PC-3 (cell line): Measurements from ENCODE around the gene TANC1. TPM values are rescaled to one million over a fixed set of nuclear protein-coding genes. Genes with fewer than 3 reads are reported as not detected.
A peak's percentile ranks its signal among the peaks of the same experiment; 100 is the strongest.

Experiments used
- ATAC-seq: fragments of 200-7000 bp; cut with Tn5 transposase; 2 replicates; pipeline ENCODE4 v1.9.1; 2020; ENCODE audit warnings: mild to moderate bottlenecking, moderate library complexity
- BruUV-seq: library from RNA; stranded (reverse); fragments of 400-500 nt; replicated peaks from 2 replicates; lab custom pipeline; 2021; lab: Mats Ljungman, UMichigan
- CTCF ChIA-PET: fragments of 300-600 bp; sonication (Branson Sonifier 250); formaldehyde crosslinking; loops from one replicate; lab custom pipeline; 2022; ENCODE audit warnings: antibody characterized with exemption; lab: Charles Lee
- POLR2A ChIA-PET: fragments of 300-600 bp; sonication (Branson Sonifier 250); formaldehyde crosslinking; loops from one replicate; lab custom pipeline; 2022; ENCODE audit warnings: antibody characterized with exemption; ENCODE audit not compliant: unreplicated experiment; lab: Charles Lee
- DNase-seq: peaks from one replicate; pipeline ENCODE4 v3.0.0-alpha.2; 2015
- H2AFZ ChIP-seq: fragments of 300-600 bp; sonication (generic); 2 replicates; pipeline ENCODE4 v1.6.0; 2016; ENCODE audit warnings: antibody characterized with exemption, low read length
- H3F3A ChIP-seq: fragments of 300-600 bp; sonication (generic); one replicate; pipeline ENCODE4 v1.6.0; 2017; ENCODE audit warnings: antibody characterized with exemption, low read length, control low read depth, mild to moderate bottlenecking; ENCODE audit not compliant: unreplicated experiment
- H3K27ac ChIP-seq: fragments of 300-600 bp; sonication (generic); 2 replicates; pipeline ENCODE4 v1.5.1; 2016; ENCODE audit warnings: mild to moderate bottlenecking, low read length
- H3K27me3 ChIP-seq: fragments of 300-600 bp; sonication (generic); 2 replicates; pipeline ENCODE4 v1.6.1; 2016; ENCODE audit warnings: low read length, mixed read lengths
- H3K36me3 ChIP-seq: fragments of 300-600 bp; sonication (generic); 2 replicates; pipeline ENCODE4 v1.6.1; 2016; ENCODE audit warnings: low read depth, mixed run types, low read length, mixed read lengths
- H3K4me1 ChIP-seq: fragments of 300-600 bp; sonication (generic); 2 replicates; pipeline ENCODE4 v1.5.1; 2016; ENCODE audit warnings: low read length; ENCODE audit not compliant: insufficient read depth
- H3K4me2 ChIP-seq: fragments of 300-600 bp; sonication (generic); 2 replicates; pipeline ENCODE4 v1.6.0; 2016; ENCODE audit warnings: low read length
- H3K4me3 ChIP-seq: fragments of 300-600 bp; sonication (generic); 2 replicates; pipeline ENCODE4 v1.5.1; 2016; ENCODE audit warnings: mild to moderate bottlenecking, low read length, mixed read lengths
- H3K79me2 ChIP-seq: fragments of 300-600 bp; sonication (generic); 2 replicates; pipeline ENCODE4 v1.6.1; 2017; ENCODE audit warnings: low read length, mixed read lengths
- H3K9ac ChIP-seq: fragments of 300-600 bp; sonication (generic); 2 replicates; pipeline ENCODE4 v1.6.0; 2016; ENCODE audit warnings: mild to moderate bottlenecking, low read length
- H3K9me2 ChIP-seq: fragments of 300-600 bp; sonication (generic); replicated peaks from 2 replicates; pipeline ENCODE4 v1.6.1; 2016; ENCODE audit warnings: mixed run types, low read length, mixed read lengths
- H3K9me3 ChIP-seq: fragments of 300-600 bp; sonication (generic); 2 replicates; pipeline ENCODE4 v1.6.1; 2016; ENCODE audit warnings: low read length, mixed read lengths
- H4K20me1 ChIP-seq: fragments of 300-600 bp; sonication (generic); 2 replicates; pipeline ENCODE4 v1.6.1; 2016; ENCODE audit warnings: low read length, mixed read lengths
- EZH2 ChIP-seq: fragments of 300-600 bp; sonication (generic); IDR thresholded peaks from one replicate; pipeline ENCODE4 v1.6.1; 2017; ENCODE audit warnings: antibody characterized with exemption, mild to moderate bottlenecking, low read length; ENCODE audit not compliant: unreplicated experiment
- EZH2phosphoT487 ChIP-seq: fragments of 300-600 bp; sonication (generic); IDR thresholded peaks from 2 replicates; pipeline ENCODE4 v1.6.1; 2018; ENCODE audit warnings: mild to moderate bottlenecking, antibody characterized with exemption, low read length, borderline replicate concordance
- intact Hi-C: fragments of 100-400 bp; cut with micrococcal nuclease; formaldehyde crosslinking; loops from 2 replicates; pipeline ENCODE4 v1.9.0; 2023
- total RNA-seq: library from RNA; depleted of rRNA; stranded (reverse); fragments of >200 nt; gene quantifications from 2 replicates; pipeline ENCODE4 v1.2.3, GENCODE V29; 2014
- TF ChIP-seq, protein P1 (sequence below): fragments of 300-600 bp; sonication (generic); conservative IDR thresholded peaks from 2 replicates; pipeline ENCODE4 v1.5.1; 2017; ENCODE audit warnings: antibody characterized with exemption, low read depth, mild to moderate bottlenecking, low read length

The TANC1 gene
- total RNA-seq, 1 experiment from 2014 or later = 17.6 TPM

DNA sequence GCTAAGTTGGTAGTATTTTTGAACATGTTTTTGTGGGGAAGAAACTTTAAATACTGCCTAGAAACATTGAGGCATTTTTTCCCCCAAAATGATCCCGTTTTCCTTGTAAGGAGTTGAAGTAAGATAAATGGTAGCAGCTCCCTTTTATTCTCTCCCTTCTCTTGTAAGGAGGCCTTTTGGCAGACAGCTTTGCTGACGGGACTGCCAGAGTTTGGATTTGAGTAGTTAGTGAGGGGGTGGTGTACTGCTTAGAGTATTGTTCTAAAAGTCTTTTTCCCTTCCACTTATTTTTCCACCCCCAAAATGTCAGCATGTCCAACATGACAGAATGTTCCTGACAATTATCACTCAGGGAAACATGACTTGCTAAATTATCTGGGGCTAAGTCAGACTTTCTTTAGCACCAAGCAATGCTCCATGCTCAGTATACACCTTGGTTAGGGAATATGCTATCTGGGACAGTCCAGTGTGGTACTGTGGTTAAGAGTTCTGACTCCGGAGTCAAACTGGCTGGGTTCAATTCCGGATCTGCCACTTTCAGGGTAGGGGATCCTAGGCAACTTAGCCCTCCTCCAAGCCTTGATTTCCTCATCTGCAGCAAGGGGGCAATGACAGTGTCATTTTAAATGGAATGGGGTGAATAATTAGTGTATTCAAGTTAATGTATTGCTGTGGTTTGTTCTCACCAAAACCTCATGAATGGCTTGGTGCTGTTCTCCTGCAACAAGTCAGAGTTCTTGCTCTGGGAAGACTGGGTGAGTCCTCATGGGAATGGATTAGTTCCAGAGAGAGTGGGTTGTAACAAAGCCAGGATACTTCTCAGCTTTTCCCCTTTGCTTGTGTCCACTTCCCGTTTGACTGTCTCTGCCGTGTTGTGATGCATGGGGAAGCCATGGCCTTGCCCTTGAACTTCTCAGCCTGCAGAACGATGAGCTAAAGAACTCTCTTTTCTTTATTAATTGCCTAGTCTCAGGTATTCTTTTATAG, 116.2 kb downstream of the TANC1 start:
- Histone ChIP-seq H3K9me3 (no peaks in the 10 kb centered on the region), H3K79me2 (peaks cover 40% of the 10 kb centered on the region), H3K4me3 (no peak overlapping the region), H3K27ac (peak overlapping the region; percentile 54), H4K20me1 (no peaks in the 10 kb centered on the region), H3K36me3 (peaks cover under 1% of the 10 kb centered on the region; the same call in 1 of the 2 replicates), H3K4me2 (no peak overlapping the region), H3K9me2 (no peaks in the 10 kb centered on the region), H3K27me3 (no peaks in the 10 kb centered on the region), H2AFZ (no peak overlapping the region), H3K4me1 (peaks cover 33% of the 10 kb centered on the region), H3F3A (no peaks in the 10 kb centered on the region), H3K9ac (no peak overlapping the region)
- POLR2A ChIA-PET = interaction anchor here (0.7 kb wide), 1 partner anchor 130 kb away, joined by 9 read pairs; no protein-coding TSS in a partner anchor
- intact Hi-C loops = no loop called here
- TF ChIP-seq EZH2phosphoT487 = no peak
- TF ChIP-seq, protein P1, sequence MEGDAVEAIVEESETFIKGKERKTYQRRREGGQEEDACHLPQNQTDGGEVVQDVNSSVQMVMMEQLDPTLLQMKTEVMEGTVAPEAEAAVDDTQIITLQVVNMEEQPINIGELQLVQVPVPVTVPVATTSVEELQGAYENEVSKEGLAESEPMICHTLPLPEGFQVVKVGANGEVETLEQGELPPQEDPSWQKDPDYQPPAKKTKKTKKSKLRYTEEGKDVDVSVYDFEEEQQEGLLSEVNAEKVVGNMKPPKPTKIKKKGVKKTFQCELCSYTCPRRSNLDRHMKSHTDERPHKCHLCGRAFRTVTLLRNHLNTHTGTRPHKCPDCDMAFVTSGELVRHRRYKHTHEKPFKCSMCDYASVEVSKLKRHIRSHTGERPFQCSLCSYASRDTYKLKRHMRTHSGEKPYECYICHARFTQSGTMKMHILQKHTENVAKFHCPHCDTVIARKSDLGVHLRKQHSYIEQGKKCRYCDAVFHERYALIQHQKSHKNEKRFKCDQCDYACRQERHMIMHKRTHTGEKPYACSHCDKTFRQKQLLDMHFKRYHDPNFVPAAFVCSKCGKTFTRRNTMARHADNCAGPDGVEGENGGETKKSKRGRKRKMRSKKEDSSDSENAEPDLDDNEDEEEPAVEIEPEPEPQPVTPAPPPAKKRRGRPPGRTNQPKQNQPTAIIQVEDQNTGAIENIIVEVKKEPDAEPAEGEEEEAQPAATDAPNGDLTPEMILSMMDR = no peak
- no peak for TF ChIP-seq EZH2
- CTCF ChIA-PET = interaction anchor here (0.7 kb wide), 1 partner anchor 34 kb away, joined by 3 read pairs; no protein-coding TSS in a partner anchor
- DNase-seq = no peak
- no peak for ATAC-seq
- BruUV-seq = no TSS peak

DNA sequence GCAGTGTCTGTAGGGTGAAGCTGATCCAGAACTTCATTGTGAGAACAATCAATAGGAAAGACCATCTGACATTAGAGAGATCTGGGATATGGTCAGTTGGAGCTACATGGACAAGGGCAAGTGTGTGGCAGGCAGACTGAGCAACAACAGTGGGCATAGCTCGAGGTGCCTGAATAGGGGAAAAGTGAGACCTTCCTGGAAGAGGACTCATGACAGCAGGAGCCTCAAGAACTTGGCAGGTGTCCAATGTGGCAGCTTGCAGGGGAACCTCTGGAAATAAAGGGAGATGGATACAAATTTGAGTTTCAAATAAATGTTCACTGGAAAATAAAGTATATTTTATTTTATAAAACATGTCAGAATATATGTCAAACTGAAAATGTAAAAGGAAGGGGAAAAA, 117.9 kb downstream of the TANC1 start:
- BruUV-seq = no TSS peak
- DNase-seq (no peak), ATAC-seq (no peak)
- no peaks in the 10 kb centered on the region for H3K9me3 ChIP-seq
- H3K4me1 ChIP-seq = peaks cover 41% of the 10 kb centered on the region
- H3K27ac ChIP-seq = no peak overlapping the region
- CTCF ChIA-PET = no interaction called here
- no peaks in the 10 kb centered on the region for H3F3A ChIP-seq
- no peaks in the 10 kb centered on the region for H3K9me2 ChIP-seq
- no peaks in the 10 kb centered on the region for H4K20me1 ChIP-seq
- H3K4me3 ChIP-seq = no peak overlapping the region
- H3K36me3 ChIP-seq = peaks cover 8% of the 10 kb centered on the region; the same call in 1 of the 2 replicates
- intact Hi-C loops = no loop called here
- H3K4me2 ChIP-seq = no peak overlapping the region
- no peak overlapping the region for H2AFZ ChIP-seq
- no peaks in the 10 kb centered on the region for H3K27me3 ChIP-seq
- H3K9ac ChIP-seq = no peak overlapping the region
- H3K79me2 ChIP-seq = peaks cover 35% of the 10 kb centered on the region
- TF ChIP-seq, protein P1 = no peak
- TF ChIP-seq EZH2 (no peak), EZH2phosphoT487 (no peak)
- POLR2A ChIA-PET = no interaction called here

DNA sequence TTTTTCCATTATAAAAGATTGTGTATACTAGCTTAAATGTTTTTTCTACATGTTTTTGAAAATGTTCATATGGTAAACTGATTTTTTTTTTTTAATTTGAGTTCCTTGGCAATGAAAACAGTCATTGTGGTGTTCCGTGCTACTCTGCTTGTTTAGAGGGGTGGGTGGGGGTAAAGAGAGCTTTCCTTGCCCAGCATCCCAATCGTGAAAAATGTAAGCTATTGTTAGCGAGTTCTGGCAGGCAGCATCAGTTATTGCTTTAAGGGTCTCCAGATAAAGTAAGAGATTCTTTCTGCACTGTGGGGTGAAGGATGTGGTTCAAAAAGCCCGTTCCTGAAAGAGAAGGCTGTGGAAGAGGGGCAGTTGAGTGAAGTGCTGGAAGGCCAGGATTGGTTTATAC, 118.4 kb downstream of the TANC1 start:
- no peak for ATAC-seq

More for the DNA sequence above, 118.4 kb downstream of the TANC1 start:
- H2AFZ ChIP-seq = no peak overlapping the region
- H3K9ac ChIP-seq = no peak overlapping the region
- H3K9me2 ChIP-seq = no peaks in the 10 kb centered on the region
- no peak overlapping the region for H3K4me2 ChIP-seq
- CTCF ChIA-PET = no interaction called here
- intact Hi-C loops = no loop called here
- H3K79me2 ChIP-seq = peaks cover 34% of the 10 kb centered on the region
- H3K4me3 ChIP-seq = no peak overlapping the region
- POLR2A ChIA-PET = no interaction called here
- H3K9me3 ChIP-seq = no peaks in the 10 kb centered on the region
- BruUV-seq = no TSS peak
- TF ChIP-seq EZH2 = no peak
- TF ChIP-seq, protein P1 = no peak
- no peak for TF ChIP-seq EZH2phosphoT487
- H4K20me1 ChIP-seq = no peaks in the 10 kb centered on the region
- H3K27ac ChIP-seq = no peak overlapping the region
- H3K36me3 ChIP-seq = peaks cover 8% of the 10 kb centered on the region; the same call in 1 of the 2 replicates
- H3F3A ChIP-seq = no peaks in the 10 kb centered on the region
- DNase-seq = no peak
- peaks cover 46% of the 10 kb centered on the region for H3K4me1 ChIP-seq
- no peaks in the 10 kb centered on the region for H3K27me3 ChIP-seq
